Erythroblast (primary cell): Measurements from ENCODE around the gene SPAG17.

ENCODE experiments used
- GATA1 ChIP-seq: IDR thresholded peaks from 2 replicates; pipeline ENCODE4 v1.6.1; 2011; ENCODE audit warnings: low read depth, mild to moderate bottlenecking, control low read depth, low read length, moderate library complexity
- POLR2A ChIP-seq: IDR thresholded peaks from 2 replicates; pipeline ENCODE4 v1.6.1; 2011; ENCODE audit warnings: mild to moderate bottlenecking, low read length

- TF ChIP-seq POLR2A (no peak), GATA1 (no peak)
Measured at GRCh38 chr1:118113261-118113660, 71.8 kb downstream of the SPAG17 start.
